T47D (cell line): ENCODE data around the gene ZNF441.
A peak's percentile ranks its signal among the peaks of the same experiment; 100 is the strongest.

Experiments used
- DNase-seq, 2 experiments: peaks; one replicate each; pipeline versions ENCODE4 v3.0.0 to v3.0.0-alpha.2; 2011 to 2012; ENCODE audit warnings: low read depth in 1 of 2, low spot score in 1 of 2
- JUND ChIP-seq: IDR thresholded peaks from 2 replicates; pipeline ENCODE4 v1.6.1; 2012; ENCODE audit warnings: low read depth
- in situ Hi-C: cut with HindIII; loops from 2 replicates; pipeline ENCODE4 v1.10.0; 2016; ENCODE audit warnings: low sequenced_read_pairs, low pct_unique_long_range_greater_than_20kb

Gene ZNF441

GRCh38 chr19:11766597-11767591 is at the start of gene ZNF441:
ZNF441 (plus strand) TSS chr19:11767000; CDS start chr19:11767194, 194 bp downstream.
- in situ Hi-C loops: no loop called here
- peak; percentile 63 to 96 for DNase-seq
- TF ChIP-seq JUND: no peak

DNA sequence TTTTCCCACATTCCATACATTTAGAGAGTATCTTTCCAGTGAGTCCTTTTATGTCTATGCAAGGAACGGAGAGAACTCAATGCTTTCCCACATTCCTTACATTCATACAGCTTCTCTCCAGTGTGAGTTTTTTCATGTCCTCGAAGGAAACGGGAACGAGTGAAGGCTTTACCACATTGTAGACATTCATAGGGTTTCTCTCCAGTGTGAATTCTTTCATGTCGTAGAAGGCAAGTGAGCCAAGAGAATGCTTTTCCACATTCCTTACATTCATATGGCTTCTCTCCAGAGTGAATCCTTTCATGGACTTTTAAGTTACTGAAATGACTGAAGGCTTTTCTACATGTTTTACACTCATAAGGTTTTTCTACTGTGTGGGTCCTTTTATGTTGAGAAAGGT is 45.1 kb upstream of the ZNF441 start:
- no peak for DNase-seq
- in situ Hi-C loops: no loop called here
- no peak for TF ChIP-seq JUND

- DNase-seq: no peak
- TF ChIP-seq JUND: no peak
- in situ Hi-C loops: no loop called here
These were observed 44.4 kb upstream of the ZNF441 start for GRCh38 chr19:11722414-11722813.

DNA sequence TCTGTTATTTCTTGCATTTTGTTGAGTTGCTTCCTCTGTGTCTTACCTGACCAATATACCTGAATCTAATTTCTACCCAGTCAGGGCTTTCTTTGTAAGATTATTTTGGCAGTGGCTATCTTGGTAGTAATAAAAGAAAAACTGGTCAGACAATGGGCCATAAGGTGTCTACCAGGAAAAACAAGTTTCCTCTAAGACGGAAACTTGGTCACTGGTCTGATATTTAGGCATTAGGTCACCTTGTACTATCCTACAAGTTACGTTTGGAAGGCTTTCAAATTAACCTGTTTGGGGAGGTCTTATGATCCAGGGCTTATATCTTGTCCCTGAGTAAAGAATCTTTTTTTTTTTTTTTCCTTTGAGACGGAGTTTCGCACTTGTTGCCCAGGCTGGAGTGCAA is 37.2 kb upstream of the ZNF441 start:
- in situ Hi-C loops: no loop called here
- DNase-seq: peak in 1 of 2 experiments; percentile 60
- no peak for TF ChIP-seq JUND

- no peak for TF ChIP-seq JUND
- in situ Hi-C loops: no loop called here
- peak in 1 of 2 experiments; percentile 58 for DNase-seq
These were observed 31.4 kb upstream of the ZNF441 start for GRCh38 chr19:11735375-11735774.

DNA sequence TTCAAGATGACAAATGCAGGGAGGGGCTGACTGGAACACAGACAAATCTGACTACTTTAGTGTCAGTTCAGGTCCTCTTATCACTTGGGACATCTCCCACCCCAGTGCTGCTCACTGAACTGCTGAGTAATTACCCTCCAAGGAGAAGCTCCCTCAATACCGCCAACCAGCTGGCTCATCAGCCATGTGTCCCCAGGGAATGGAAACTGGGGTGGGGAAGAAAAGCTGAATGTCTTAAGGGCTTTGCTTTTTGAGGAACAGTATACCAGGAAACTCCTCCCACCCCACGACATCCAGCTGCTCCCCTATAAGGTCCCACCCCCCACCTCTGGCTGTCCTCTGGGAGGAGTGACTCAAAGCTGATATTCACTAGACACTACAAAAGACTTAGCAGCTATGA is 30.1 kb upstream of the ZNF441 start:
- in situ Hi-C loops: no loop called here
- TF ChIP-seq JUND: no peak
- DNase-seq: no peak

DNA sequence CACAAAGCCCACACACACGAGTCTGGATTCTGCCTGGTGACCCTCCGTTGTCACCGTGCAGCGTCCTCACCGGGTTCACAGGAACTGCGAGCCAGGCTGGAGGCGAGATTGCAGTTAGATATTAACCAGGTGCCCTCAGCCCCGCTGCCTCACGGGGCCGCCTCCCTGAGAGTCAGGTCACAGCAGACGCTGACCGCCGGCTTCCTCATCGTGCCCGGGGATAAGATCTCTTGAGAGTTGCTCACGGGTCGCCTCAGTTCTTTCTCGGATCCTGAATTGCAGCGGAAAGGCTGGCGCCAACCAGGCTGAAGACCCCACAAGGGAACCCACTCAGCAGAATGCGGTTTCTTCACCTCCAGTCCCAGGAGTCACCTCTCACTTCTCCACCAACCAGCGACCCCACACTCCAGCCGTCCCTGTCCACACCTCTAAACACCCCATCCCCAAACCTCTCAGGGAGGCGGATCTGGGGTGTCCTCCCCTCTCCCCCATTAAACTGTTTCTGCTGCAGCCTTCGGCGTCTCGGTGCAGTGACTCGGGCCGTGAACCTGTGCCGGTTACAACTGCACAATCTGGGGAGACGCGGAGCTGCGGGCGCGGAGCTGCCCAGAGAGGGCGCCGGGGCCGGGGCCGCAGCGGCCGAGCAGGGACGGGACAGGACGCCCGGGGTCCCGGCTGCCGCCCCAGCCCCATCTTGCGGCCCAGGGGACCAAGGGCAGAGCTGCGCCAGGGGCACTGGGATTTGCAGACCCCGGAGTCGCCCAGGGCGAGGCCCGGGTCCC is 28.6 kb upstream of the ZNF441 start:
- peak in 1 of 2 experiments; percentile 69 for DNase-seq

GRCh38 chr19:11738746-11739620 is 27.8 kb upstream of the ZNF441 start, which contains the start of gene ZNF823:
ZNF823 (minus strand) TSS chr19:11738946; CDS start chr19:11738819, 127 bp downstream.
- in situ Hi-C loops: no loop called here
- no peak for TF ChIP-seq JUND
- peak; percentile 76 to 99 for DNase-seq

More for the DNA sequence above, 28.6 kb upstream of the ZNF441 start:
- in situ Hi-C loops: no loop called here
- no peak for TF ChIP-seq JUND

GRCh38 chr19:11745869-11746268 is 20.9 kb upstream of the ZNF441 start:
- TF ChIP-seq JUND: no peak
- in situ Hi-C loops: no loop called here
- no peak for DNase-seq

DNA sequence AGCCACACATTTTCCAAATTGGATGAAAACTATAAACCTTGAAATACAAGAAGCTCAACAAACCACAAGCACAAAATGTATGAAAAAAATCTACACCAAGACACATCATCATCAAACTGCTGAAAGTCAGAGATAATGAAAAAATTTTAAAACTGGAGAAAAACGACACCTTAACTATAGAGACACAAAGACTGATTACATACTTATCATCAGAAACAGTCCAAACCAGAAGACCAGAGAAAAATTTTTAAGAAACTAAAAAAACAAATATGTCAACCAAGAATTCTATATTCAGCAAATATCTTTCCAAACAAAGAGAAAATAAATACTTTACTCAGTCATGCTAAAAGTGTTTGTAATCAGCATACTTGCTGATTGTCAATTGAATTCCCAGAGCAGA is 19.5 kb upstream of the ZNF441 start:
- no peak for DNase-seq
- in situ Hi-C loops: no loop called here
- TF ChIP-seq JUND: no peak

GRCh38 chr19:11749751-11750150 is 17.0 kb upstream of the ZNF441 start:
- no peak for TF ChIP-seq JUND
- no peak for DNase-seq
- in situ Hi-C loops: no loop called here

DNA sequence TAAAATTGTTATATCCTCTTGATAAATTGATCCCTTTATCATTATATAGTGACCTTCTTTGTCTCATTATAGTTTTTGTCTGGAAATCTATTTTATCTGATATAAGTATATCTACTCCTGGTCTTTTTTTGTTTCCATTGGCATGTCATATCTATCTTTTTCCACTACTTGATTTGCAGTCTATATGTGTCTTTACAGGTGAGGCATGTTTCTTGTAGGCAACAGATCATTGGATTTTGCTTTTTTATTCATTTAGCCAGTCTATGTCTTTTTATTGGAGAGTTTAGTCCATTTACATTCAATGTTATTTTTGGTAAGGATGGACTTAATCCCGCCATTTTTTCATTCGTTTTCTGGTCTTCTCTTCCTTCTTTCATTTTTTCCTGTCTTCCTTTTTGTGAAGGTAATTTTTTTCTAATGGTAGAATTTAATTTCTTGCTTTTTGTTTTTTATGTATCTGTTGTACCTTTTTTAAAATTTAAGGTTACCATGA is 14.5 kb upstream of the ZNF441 start:
- no peak for TF ChIP-seq JUND
- in situ Hi-C loops: no loop called here

More for the DNA sequence above, 14.5 kb upstream of the ZNF441 start:
- no peak for DNase-seq
